Effector CD4-positive, alpha-beta T cell (primary cell): ENCODE measurements around the gene TLL2. TPM values are rescaled to one million over a fixed set of nuclear protein-coding genes. Genes with fewer than 3 reads are reported as not detected.
"Not testable (repeated sequence)": the region's sequence is repeated elsewhere in the genome, so short reads cannot be mapped to it uniquely, and the experiment has no call there.

Experiments
- DNase-seq: peaks from one replicate; pipeline ENCODE4 v3.0.0-alpha.2; 2020
- total RNA-seq: gene quantifications from one replicate; lab custom pipeline; 2026; lab: John Stamatoyannopoulos, UW

TLL2 gene
- total RNA-seq, result not detected

DNA sequence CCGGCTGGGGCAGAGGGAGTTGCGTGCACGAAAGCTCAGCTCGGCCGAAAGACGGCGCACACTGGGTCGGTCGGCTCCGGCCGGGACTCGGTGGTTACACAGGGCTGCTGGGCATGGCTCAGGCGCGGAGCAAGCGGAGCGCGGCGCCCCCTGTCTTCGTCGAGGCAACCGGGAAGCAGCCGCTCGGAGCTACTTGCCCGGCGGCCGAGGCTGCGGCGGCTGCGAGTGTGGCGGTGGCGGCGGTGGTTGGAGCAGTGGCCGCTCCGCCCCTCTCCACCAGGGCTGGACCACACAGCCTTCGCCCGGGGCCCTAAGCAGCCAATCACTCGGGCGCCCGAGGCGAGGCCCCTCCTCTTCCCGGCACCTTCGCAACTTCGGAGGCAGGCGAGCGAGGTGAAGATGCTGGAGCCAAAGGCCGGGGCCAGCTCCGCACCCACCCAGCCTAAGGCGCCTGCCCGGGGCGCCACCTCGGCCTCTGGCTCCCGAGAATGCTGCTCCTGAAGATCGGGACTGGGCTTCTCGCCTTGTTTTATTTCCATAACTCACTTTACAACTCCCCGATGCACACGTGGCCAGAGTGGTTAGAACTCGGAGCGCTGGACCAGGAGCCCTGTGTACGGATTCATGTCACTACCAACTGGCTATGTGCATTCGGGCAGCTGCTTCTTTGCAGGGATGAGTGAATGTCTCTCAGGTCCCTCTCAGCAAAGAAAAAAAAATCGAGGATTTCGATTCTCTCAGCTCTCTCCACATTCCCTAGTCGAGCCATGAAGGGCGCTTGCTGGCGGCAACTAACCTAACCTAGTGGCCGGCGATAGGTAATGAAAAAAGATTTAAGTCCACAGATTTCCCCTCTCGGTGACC, at the start of gene TLL2:
TLL2 (minus strand) TSS at position 229 of the 864 bp plus-strand sequence. CDS start 241 bp downstream, outside the sequence.
- DNase-seq, result peak; percentile 31

DNA sequence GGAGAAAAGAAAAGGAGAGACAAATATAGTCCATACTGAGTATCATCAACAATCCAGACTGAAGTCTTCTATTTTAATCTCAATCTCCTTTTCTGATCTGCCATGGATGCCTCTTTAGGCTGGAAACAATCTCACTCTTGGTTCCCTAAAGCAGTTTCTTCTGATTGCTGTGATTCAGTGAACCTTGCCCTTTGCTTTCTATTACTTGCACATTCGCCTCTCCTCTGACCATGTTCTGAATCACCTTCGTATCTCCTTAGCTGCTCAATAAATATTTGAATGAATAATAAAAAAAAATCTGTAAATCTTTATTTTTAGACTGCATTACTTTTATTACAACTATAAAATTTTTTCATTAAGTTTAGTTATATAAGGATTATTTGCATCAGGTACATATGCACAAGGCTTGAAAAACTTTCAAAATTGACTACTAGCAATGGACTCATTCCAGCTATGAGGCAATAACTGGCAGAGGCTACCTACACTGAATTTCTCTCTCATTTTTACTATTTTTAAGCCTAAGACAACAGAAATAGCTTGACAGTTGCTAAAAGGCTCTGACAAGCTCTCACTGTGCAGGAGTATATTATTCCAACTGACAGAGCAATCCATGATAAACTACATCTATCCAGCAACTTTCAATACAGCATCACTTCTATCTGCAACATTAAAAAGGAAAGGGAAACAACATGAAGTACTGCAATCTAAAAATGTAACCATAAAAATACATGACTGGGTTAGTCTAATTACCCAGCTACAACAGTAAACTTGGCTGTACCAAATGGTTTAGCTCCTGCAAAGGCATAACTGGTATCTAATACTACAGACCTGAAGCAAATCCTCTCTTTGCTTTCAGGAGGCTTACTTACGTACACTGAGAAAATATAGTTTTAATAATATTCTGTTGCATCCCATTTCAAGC, 47.5 kb upstream of the TLL2 start:
- DNase-seq, result no peak

DNA sequence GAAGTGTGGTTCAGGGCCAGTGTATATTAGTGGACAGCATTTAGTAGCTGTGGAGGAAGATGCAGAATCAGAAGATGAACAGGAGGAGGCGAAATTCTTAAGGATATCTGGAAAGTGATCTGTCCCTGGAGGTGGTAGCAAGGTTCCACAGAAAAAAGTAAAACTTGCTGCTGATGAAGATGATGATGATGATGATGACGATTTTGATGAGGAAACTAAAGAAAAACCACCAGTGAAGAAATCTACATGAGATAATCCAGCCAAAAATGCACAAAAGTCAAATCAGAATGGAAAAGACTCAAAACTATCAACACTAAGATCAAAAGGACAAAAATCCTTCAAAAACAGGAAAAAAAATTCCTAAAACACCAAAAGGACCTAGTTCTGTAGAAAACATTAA, 46.8 kb upstream of the TLL2 start:
- DNase-seq, result no peak

DNA sequence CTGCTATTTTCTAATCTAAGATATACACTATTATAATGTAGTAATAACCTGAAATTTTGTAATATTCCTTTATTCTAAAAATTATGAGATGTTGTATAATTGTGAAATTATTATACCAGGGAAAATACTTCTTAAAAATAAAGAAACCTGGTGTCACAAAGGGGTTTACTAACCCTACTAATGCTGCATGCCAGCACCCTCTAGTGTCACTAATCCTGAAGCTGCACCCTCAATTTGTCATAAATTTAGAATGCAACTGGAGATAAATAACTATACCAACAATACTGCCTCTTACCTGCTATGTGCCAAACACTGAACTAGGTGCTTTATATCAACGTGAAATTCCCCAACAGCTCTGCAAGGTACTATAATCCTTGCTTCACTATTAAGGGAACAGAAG, 42.3 kb upstream of the TLL2 start:
- no peak for DNase-seq

DNA sequence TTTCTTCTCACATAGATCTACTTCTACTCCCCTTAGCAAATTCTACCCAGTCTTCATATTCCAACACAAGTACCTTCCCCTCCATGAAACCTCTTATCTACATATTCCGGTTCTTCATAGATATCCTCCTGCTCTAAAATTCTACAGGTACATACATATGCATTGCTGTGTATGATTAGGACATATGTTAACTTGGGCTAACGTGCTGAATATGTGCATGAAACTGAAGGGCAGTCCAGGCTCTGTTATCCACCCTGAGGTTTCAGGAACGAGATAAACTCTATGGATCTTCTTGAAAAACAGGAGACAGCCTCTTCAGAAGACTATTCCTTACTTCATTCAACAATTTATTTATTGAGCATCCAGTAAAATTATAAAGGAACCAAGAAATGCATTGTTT, 41.6 kb upstream of the TLL2 start:
- DNase-seq, result no peak

DNA sequence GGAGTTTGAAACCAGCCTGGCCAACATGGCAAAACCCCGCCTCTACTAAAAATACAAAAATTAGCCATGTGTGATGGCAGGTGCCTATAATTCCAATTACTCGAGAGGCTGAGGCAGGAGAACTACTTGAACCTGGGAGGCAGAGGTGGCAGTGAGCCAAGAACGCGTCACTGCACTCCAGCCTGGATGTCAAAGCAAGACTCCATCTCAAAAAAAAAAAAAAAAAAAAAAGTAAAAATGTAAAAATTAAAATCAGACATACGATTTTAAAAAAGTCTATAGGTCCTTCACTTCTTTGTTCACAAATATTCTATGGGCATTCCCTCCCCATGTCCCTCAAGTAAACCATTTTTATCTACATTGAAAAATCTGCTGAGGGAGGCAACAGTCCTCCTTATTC, 34.9 kb upstream of the TLL2 start:
- no peak for DNase-seq

DNA sequence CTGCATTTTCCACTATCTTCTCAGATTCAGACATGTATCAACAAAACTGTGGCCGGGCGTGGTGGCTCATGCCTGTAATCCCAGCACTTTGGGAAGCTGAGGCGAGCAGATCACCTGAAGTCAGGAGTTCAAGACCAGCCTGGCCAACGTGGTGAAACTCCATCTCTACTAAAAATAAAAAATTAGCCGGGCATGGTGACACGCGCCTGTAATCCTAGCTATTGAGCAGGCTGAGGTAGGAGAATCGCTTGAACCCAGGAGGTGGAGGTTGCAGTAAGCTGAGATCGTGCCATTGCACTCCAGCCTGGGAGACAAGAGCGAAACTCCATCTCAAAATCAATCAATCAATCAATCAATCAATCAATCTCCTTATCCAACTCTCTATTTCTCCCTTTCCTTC, 31.8 kb upstream of the TLL2 start:
- DNase-seq, result not testable (repeated sequence)

DNA sequence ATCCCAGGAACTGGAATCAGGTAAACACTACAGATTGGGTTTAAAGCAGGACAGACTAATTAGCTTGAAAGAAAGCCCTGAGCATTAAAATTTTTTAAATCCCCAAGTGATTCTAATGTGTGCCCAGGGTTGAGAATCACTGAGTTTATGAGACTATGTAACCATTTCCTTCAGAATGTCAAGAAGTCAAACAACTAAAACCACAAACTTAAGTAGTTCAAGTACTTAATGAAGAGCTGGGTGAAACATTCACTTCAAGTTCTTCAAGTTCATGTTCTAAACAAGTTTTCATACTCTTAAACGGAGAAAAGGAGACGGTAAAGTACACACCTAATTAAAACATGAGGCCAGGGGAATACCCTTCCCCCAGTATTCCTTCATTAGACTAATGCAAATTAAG, 28.2 kb upstream of the TLL2 start:
- no peak for DNase-seq

DNA sequence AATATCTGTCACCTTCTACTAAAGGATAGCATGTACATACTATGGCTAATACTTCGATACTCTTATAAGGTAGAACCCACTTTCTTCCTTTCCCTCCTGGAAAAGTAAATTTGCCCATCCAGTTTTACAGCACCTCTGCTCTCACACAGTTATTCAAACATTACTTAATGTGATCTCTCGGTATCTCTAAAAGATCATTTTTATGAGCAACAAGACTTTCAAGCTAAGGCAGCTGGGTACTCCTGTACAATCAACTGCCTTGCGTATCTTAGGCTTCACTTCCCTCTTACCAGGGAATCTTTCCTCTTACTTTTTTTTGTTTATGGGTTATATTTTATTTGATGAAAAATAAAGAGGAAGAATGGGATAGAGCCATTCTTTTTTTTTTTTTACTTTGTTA, 26.5 kb upstream of the TLL2 start:
- DNase-seq, result no peak

DNA sequence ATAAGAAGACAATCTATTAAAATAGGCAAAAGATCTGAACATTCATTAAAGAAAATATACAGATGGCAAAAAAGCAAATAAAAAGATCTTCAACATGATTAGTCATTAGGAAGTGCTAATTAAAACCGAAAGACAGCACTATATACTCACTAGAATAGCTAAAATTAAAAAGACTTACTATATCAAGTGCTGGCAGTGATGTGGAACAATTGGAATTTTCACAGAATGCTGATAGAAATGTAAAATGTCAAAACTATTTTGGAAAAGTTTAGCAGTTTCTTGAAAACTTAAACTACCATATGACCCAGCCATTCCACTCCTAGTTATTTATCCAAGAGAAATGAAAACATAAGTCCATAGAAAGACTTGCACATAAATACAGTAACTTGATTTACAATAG, 25.0 kb upstream of the TLL2 start:
- DNase-seq, result no peak

DNA sequence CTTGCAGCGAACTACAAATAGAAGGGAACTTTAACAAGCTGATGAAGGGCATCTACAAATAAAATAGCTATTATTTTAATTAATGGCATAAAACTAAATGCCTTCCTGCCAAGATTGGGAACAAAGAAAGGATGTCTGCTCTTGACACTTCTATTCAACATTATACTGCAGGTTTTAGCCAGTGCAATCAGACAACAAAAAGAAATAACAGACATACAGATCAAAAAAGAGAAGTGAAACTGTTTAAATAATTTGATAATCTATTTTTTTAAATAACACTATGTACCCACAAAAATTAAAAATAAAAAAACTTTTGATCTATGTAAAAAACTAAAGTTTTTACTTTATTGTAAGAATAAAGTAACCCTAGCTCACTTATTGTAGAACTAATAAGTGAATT, 22.4 kb upstream of the TLL2 start:
- no peak for DNase-seq

DNA sequence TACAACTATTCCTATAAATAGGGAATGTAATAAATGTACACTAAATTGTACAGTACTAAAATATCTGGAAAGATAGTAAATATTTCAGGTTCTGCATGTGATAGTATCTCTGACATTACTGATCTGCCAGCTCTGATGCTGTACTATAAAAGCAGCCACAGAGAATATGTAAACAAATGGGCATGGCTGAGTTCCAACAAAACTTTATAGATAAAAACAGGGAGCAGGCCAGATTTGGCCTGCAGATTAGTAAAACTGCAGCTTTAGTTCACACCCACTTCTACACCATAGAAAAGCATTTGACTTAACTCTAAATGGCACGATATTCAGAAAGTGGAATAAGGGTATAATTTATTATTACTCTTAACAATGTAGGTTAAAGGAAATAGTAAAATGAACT, 18.8 kb upstream of the TLL2 start:
- DNase-seq, result no peak

DNA sequence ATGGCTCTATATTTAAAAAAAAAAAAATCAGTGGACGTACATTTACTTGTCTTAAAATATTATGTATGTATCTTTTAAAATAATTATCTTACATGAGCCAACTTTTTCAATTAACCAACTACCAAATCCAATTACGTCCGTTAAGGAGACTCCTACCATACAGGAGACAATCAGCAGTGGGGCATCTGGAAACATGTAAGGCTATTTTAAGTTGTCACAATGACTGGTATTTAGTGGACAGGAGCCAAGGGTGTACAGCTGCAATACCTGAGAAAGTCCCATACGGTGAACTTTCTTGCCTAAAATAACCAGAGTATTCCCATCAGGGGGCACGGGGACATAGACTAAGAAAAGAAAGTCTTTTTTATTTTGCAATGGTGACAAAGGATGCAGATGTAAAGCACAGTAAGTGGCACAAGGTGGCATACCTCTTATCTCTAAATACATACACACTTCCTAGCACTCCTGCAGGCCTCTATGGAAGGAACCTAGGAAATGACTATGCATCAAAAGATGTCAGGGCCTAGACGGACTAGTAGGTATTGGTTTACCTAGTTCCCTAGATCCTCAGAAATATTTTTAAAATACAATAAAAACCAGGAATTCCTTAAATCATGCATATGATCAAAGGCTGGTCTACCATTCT, 16.0 kb upstream of the TLL2 start:
- DNase-seq, result no peak

DNA sequence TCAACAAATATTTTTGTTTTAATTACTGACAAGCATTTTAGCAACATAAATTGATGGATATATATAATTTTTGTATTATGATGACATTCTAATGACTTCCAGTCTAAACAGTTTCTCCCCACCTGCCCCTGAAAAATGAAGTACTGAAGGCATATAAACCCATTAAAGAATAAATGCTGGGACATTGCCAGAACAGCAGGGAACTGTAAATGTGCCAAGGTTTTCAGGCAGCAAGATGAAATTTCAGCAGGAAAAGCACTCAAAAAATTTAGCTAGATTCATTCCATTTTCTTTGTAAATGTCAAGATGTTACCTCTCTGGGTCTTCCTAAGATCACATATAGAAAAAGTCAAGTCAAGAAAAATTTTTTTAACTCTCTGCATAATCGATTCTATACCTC, 11.0 kb upstream of the TLL2 start:
- DNase-seq, result no peak

DNA sequence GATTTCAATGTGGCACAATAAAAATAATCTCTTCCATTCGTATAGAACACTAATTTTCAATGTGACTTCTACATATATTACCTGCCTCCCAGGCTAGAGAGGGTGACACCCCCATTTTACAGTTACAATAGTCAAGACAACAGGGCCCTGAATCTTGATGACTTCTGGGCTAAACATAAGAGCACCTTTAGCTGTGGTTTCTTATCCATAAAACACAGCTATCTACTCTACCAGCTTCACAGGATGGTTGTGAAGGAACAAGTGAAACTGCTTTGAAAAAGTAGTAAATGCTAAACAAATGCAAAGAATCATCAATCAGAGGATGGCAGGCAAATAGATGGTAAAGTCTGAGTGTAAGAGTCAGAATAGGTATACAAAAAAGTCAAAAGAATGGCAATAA, 3.6 kb upstream of the TLL2 start:
- no peak for DNase-seq

DNA sequence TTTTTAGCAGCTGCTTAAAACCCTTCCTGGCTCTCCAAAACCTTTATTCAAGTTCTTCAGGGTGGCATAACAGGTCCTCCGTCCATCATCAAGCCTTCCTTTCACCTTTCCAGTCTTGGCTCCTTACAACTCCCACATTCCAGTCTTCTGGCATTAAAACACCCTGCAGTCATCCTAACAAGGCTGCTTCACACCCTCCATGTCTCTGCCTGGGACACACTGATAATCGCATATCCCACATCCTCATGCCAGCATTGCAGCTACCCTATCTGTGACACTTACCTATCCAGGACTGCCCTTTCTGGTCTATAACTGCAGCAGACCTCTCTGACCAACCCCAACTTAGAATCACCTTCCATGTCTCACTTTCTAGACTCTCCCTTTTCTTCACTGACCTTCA, 2.6 kb upstream of the TLL2 start:
- no peak for DNase-seq

DNA sequence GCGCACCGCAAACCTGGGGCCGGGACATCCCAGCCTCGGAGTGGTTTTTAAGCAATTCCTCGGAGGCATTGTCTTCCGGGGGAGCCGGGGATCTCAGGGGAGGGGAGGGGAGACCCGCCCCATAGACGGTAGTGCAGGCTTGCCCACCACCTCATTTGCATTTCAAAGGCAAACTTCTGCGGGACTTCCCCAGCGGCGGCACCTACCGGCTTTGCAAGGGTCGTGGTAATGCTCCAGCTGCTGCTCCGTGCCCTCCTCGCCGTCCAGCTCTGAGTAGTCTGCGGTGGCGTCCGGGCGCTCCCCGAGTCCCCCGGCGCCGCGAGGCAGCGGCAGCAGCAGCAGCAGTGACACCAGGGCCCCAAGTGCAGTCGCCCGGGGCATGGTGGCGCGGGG, 425 bp downstream of the TLL2 start:
- DNase-seq, result peak; percentile 37

DNA sequence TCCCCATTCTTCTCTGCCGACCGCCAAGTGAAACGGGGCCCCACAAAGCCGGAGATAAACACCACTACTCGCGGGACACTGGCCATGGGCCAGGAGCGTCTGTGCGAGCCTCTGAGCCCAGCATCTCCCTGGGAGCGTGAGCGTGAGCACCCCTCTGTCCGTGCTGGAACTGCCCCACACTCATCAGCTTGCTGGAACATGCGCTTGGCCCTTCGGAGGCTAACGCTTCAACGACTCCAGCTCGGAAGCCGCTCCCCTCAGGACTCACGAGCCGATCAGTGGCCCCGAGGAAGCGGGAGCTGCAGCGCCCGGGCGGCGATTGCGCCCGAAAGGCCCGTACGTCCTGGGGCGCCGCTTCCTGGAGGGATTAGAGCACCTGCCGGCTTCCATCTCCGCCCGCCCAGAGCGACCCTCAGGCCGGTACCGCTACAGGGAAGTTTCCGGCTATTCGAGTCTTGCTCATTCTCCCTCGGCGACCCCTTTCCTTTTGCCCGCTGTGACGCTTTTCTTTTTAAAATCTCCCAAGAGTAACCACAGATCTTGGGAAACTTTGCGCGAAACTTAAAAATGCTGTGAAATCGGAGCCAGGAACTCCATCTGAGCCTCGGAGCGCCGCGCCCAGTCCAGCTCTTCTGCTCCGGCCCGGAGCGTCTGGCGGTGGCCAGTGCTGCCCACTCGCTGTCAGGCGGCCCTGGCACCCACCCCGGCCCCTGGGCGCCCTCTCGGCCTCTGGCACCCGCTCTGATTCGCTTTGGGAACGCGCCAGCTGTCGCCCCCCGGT, 1.0 kb downstream of the TLL2 start:
- DNase-seq, result no peak

DNA sequence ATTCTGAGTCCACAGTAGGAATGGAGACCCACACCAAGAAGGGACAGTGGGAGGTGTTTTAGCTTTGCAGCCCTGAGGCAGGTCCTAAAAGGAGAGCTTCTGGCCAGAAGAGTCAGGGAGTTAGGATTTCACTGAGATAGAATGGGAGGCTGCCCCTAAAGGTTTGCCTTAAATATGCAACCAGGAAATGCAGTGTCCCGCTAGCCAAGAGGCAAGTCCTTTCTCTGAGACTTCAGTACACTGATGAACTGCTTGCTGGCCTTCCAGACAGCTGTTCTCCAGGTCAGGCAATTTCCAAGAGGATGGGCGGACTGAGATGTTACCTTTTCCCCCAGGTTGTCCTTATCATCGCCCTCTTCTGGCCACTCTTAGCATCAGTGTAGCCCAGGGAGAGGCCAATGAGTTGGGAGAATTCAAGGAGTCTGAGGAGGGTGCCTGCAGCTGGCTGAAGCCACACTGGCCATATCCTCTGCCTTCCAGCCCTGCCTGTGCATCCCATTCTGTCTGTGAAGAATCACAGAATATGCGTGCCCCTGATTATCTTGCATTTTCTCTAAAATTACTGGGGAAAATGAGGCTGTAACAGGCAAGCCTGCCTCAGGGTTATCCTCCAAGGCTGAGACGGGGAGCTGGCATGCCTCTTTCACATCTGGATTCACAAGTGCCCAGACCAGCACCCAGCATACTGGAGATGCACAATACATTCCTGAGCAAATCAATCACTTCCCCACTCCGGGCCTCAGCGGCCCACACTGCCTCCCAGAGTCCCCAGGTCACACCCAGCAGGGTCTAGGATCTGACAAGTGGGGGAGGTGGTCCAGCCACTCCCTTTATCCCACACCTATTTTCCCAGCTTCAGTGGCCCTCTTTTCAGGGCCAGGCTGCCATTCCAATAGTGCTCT, 2.4 kb downstream of the TLL2 start:
- DNase-seq, result no peak

DNA sequence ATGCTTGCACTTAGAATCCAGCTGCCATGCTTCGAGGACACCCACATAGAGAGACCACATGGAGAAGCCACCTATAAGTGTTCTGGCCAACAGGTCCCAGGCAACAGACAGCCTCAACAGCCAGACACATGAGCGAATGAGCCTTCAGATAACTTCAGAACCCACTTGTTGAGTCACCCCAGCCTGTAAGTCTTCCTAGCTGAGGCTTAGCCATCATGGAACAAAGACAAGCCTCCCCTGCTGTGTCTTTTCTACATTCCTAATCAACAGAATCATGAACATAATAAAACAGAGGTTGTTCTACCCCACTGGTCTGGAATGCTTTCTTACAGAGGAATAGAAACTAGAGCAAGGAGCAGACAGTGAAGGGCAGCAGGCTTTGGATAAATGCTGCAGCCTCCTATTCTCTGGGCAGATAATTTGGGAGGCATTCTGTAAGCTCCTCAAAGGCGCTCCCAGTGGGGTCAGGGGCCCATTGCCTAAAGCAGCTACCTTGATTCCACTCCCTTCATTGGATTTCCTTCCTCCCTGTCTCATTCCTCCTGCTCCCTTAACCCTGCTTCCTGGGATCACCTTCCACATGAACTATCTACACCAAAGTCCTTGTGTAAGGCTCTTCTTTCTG, 4.6 kb downstream of the TLL2 start:
- DNase-seq, result no peak

DNA sequence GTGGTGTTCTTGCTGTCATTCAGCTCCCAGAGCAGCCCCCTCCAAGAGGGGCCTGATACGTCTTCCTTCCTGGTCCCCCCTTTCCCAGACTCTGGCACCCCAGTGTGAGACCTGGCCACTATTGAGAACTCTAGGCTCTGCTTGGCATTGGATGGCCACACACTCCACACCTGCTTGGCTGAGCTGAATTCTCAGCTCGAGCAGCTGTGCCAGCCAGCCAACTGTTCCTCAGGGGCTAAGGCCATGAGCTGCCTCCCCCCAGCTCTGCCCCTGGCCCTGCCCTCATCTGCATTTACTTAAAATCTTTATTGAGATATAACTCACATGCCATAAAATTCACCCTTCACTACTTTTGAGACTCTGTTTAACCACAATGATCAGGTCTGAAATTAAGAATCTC, 6.7 kb downstream of the TLL2 start:
- no peak for DNase-seq
